NCI-H1105 treated with DMSO at 0.1 percent for 48 hours (cell line): ENCODE results near the gene MAN1C1.

Experiments
- DNase-seq: peaks from one replicate; lab custom pipeline; 2025; lab: John Stamatoyannopoulos, UW

MAN1C1 gene

DNA sequence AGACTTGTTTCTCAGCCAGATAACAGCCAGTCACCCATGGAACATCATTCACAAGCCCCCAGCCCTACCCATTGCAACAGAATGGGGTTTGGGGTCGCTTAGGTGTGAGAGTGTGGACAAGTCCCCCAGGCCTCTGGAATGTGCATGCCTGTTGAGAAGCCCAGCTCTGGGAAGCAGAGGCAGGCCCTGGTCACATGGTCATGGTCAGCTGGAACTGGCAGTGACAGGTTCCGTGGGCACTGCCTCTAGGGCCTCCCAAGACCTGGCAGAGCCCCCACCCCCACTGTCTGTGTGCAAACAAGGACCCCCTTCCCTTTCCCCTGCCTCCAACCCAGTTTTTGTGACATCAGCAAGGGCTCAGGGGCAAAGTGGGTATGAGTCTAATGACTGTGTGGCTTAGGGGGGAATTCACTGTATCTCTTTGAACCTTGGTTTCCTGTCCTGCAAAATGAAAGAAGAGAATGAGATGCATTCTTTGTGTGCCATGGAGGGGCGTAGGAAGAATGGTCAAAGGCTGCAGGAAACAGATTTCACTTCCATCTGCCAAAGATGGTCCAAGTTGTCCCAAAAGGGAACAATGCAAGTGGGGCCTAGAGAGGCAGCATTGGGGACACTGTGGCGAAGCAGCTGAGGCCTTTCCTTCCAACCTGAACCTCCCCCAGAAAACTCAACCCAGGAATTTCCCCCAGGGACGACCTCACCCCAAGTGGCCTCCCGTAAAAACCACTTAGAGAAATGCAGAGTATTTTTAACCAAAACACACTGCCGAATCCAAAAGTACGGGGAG lies 148.7 kb downstream of the MAN1C1 start:
- DNase-seq = no peak

- peak; percentile 91 for DNase-seq
Measured at GRCh38 chr1:25765923-25766589, 149.5 kb downstream of the MAN1C1 start.

DNA sequence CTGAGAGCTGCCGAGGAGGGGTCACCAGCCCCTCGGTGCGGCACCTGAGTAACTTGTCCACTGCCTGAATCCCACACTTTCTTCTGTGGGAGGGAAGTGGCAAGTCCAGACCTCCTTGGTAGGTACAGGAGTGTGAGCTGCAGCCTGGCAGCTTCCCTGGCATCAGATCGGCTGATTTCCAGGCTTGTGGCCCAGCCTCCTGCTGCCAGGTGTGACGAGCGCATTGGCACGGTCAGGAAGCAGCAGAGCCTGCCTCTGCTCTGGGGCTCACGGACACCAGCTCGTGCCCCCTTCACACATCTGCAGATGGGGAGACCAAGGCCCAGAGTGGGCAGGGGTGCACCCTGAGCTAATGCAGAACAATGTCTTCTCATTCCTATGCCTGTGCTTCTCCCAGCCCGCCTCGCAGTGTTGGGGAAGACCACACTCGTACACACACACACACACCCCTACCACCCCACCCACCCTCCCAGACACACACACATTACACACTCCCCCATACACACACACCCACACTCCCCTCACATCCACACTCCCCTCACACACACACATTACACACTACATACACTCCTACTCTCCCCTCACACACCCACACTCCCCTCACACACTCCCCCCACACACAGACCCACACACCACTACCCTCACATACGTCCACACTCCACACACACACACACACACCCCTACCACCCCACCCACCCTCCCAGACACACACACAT lies 150.3 kb downstream of the MAN1C1 start:
- peak; percentile 77 for DNase-seq

DNA sequence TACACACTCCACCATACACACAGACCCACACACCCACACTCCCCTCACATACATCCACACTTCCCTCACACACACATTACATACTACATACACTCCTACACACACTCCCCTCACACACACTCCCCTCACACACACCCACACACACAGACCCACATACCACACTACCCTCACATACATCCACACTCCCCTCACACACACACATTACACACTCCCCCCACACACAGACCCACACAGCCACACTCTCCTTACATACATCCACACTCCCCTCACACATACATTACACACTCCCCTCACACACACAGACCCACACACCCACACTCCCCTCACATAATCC lies 150.8 kb downstream of the MAN1C1 start:
- DNase-seq = no peak

- DNase-seq = no peak
Measured at GRCh38 chr1:25768999-25769398, 152.4 kb downstream of the MAN1C1 start.

DNA sequence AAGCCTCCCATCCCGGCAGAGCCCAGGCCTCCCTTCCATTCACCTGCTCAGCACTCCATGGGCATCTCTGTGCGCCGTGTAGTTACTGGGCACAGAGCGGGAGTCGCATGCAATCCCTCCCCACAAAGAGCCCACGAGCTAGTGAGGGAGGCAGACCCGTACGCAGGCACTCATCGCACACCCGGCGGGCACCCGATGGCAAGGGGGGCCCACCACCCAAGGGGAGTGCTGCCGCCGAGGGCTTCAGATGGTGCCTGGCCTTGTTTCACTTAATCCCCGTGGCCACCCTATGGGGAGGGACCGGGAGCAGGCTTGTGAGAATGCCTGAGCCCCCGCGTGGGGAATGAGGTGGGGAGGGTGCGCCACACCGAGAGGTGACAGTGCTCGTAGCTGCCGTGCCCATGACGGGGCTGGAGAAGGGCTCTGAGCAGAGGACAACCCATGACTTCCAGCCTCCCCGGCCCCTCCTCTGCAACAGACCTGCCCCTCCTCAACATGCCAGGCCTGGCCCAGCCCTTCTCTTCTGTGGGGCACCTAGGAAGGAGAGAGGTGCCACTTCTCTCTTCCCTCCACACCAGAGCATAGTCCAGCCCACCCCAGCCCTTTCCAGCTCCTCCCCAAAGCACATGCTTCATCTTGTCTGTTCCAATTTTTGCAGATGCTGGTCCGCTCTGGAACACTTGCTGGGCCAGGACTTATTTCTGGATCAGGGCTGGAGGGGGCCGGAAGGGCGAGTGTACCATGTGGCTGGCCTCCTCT lies 153.2 kb downstream of the MAN1C1 start:
- no peak for DNase-seq

DNA sequence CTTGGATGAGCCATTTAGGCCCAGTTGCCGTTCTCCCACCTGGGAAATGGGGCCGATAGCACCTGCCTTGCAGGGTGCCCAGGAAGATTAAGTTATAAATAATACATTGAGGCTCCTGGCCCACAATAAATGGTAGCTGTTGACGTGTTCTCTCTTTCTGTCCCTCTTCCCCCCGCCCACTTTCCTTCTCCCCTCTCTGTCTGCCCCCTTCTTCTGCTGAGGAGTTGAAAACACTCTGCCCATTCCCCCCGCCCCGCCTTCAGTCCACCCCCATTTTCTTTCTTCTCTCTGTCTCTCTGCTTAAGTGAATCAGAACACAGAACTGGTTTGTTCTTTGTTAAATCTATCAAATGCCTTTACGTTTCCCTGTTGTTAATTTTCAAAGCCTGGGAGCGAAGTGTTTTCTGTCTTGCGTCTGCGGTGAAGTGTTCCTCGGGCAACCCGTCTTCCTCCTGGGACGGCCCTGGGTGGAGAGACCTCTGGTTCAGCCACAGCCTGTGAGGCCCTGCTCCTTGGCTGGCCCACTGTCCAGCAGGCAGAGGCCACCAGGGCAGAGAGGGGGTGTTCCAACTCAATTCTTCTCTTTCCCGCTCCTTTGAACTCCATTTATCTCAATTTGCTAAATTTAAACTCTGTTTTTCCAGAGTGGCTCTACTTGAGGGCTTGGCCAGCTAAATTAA lies 154.1 kb downstream of the MAN1C1 start:
- DNase-seq = no peak

DNA sequence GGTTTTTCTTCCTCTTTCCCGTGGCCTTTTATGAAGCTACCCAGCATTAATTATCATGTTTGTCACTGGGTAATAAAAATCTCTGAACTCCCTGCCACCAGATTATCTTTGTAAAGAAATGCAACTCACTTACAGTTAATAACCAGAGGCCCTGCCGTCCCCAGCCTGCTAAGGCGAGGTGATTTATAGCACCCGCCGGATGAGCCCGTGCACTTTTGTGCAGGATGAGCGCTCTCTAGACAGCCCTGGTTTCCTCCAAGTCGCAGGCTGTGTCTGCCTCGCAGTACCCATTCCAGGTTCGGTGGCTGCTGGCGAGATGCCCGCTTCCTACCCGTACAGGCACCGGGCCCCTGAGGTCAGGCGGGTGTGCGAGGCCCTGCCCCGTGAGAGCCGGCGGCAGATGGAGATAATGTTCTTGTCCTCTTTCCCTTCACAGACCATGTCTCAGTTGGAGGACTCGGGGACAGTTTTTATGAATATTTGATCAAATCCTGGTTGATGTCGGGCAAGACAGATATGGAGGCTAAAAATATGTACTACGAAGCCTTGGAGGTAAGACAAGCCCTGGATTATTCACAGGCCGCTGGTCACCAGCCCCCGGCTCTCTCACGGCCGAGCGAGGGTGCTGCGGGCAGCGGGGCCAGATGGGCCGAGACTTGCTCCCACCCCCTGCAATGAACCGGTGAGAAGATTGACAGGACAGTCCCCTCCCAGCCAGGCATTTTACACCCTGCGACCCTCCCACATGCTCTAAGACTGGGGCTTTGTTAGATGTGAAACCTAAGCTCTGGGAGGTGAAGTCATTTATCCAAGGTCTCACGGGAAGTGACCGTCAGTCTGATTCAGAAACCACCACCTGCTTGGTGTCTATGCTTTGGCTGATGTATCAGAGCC lies 154.9 kb downstream of the MAN1C1 start:
- DNase-seq = peak; percentile 49

- no peak for DNase-seq
Measured at GRCh38 chr1:25772164-25772563, 155.6 kb downstream of the MAN1C1 start.

DNA sequence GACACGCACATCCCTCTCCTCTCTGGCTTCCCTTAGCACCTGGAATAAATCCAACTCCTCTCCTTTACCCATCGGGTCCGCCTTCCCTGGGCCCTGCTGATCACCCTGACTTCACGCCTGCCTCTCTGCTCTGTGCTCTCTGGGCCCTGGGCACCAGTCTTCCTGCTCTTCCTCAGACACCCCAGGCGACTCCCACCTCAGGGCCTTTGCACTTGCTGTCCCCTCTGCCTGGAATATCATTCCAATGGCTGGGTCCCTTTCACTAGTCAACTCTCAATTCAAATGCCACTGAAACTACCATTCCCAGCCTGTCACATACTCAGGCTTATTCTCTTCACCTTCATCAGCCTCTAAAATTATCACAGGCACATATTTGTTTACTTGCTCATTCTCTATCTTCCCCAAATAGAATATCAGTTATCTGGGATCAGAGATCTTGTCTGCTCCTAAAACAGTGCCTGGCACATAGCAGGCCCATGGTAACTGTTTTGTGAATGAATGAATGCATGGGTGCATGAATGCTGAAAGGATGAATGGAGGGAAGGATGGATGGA lies 156.2 kb downstream of the MAN1C1 start:
- DNase-seq = no peak

GRCh38 chr1:25773441-25774125 lies 157.0 kb downstream of the MAN1C1 start:
- no peak for DNase-seq

DNA sequence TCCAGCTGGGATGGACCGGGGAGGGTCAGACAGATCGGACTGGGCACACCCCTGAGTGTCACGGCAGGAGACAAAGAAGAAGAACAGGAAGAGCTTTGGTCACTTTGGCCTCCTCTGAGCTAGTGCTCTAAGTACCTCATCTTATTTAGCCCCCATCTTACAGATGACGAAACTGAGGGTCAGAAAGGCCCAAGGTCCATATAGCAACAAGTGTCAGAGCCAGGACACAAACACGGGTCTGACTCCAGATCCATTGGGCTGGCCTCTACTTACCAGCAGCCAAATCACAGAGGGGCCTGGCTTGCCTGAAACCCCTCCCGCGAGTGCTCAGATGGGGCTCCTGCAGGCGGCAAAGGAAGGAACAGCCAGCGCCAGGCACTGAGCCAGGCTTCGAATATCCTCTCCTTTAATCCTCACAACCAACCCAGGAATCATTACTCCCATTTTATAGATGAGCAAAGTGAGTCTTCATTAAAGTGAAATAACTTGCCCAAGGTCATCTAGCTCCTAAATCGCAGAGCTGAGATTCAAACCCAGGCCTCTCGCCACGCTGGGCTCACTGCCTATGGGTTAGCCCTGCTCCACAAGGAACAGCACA lies 157.7 kb downstream of the MAN1C1 start:
- DNase-seq = no peak

DNA sequence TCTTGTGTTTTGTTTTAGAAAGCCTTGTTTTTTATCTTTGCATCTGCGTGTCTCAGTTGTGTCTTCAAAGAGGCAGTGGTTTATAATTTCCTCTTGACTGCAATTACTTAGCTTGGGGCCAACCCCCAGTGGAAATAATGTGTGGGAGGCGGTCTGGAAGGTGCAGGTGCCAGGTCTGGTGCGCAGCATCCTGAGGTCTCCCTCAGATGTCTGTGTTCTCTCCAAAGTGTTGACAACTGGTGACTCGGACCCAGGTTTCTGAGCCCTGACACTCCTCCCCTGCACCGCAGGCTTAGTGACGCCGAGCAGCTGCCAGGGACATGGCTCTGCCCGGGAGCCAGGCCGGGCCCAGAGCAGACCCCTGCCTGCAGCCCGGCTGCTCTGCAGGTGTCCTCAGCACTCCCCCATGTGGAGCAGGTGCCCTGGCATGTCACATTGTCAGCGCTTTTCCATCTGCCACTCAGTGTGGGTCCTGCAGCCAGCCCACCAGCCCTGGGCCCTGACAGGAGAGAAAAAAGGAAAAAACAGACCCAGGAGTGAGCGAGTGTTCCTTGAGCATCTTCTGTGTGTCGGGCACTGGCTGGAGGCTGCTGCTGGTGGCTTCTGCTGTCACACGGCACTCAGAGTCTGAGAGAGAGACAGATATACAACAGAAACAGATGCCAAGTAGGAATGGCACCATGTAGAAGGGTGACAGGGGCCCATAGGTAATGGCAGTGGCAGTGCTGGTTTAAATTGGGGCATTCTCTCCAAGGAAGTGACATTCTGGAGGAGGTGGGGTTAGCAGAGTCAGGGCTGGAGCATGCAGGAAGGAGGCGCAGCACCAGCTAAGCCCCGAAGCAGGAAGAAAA lies 158.6 kb downstream of the MAN1C1 start:
- peak; percentile 81 for DNase-seq

DNA sequence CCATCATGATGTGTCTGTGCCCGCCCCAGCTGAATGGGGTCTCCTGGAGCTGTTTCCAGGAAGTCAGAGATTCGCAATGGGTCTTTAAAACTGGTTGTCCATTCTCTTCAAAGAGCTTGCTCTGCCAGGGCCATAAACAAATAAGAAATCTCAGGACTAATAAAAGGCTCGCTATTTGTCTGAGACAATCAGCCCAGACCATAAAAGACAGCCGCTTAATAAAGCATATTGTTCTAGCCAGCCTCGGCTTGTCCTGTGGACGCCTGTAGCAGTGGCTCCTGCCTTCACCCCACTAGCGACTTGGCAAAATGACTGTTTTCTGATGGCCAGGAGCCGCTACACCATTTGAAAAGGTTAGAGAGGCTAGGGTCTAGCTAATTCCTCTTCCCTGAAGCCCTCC lies 162.8 kb downstream of the MAN1C1 start:
- DNase-seq = no peak

GRCh38 chr1:25779894-25780293 lies 163.3 kb downstream of the MAN1C1 start:
- DNase-seq = no peak

DNA sequence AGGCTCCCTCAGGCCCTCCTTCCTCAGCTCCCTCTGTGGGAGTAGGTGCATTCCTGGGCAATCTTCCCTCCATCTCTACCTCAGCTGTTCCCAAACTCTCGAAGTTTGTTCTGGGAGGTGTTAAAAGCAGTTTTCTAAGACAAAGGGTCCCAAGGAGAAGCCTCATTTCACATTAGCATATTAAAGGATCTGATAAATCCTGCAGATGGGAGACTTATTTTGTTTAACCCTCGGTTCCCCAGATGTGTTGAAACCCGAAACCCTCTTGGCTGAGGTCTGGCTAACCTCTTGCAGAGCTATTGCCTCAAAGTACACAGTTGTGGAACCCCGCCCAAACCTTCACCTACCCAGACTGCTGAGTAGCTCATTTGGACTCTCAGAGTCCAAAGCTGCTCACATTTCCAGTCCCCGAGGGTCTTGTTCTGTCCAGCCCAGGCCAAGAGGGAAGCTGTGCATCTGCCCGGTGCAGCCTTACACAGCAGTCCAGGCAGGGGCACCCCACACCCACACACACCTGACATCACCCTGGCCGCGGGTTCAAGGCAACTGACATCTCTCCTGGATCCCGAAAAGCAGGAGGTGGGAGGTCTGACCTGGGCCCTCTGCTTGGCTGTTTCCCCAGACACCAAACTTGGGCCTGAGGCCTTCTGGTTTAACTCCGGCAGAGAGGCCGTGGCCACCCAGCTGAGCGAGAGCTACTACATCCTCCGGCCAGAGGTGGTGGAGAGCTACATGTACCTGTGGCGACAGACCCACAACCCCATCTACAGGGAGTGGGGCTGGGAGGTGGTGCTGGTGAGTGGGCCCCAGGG lies 163.9 kb downstream of the MAN1C1 start:
- peak; percentile 14 for DNase-seq

- no peak for DNase-seq
Measured at GRCh38 chr1:25781130-25781433, 164.5 kb downstream of the MAN1C1 start.
